ENCODE measurements around the gene TFG.

Gene TFG

GRCh38 chr3:100748220-100748619, 38.9 kb downstream of the TFG start:
- no peak for TF ChIP-seq CTCF (IDR thresholded peaks at IDR 0.05; ENCODE audit: insufficient read depth, low read depth, low read length, missing control alignments)
- H3K4me3 ChIP-seq (ENCODE audit: low read length): no peak overlapping the region
- no peak for DNase-seq (ENCODE audit: low read depth)

- TF ChIP-seq CTCF (IDR thresholded peaks at IDR 0.05; ENCODE audit: insufficient read depth, low read depth, low read length, missing control alignments): no peak
- no peak overlapping the region for H3K4me3 ChIP-seq (ENCODE audit: low read length)
- no peak for DNase-seq (ENCODE audit: low read depth)
These were observed 39.7 kb downstream of the TFG start for GRCh38 chr3:100748967-100749366.

DNA sequence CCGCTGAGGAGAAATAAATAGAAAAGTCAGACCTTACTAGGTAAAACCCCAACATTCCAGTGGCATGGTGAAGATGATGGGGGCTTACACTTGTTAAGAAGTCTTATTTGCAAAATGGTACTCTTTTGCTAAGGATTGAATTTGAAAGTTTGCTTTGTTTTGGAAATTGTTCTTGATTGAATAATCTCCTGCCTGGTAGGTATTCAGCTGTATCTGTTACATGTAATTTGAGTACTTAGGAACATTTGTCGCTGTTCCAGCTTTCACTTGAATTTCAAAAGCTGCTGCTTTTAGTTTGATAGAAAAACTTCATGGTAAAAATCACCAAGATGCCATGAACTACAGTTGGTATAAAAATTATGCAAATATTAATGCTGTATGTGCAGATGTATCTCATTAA, 44.6 kb downstream of the TFG start:
- no peak overlapping the region for H3K4me3 ChIP-seq (ENCODE audit: low read length)
- TF ChIP-seq CTCF (IDR thresholded peaks at IDR 0.05; ENCODE audit: insufficient read depth, low read depth, low read length, missing control alignments): no peak
- DNase-seq (ENCODE audit: low read depth): no peak

- DNase-seq (ENCODE audit: low read depth): no peak
- TF ChIP-seq CTCF (IDR thresholded peaks at IDR 0.05; ENCODE audit: insufficient read depth, low read depth, low read length, missing control alignments): no peak
- H3K4me3 ChIP-seq (ENCODE audit: low read length): no peak overlapping the region
These were observed 45.5 kb downstream of the TFG start for GRCh38 chr3:100754563-100755334.

GRCh38 chr3:100756441-100756840, 47.1 kb downstream of the TFG start:
- no peak for TF ChIP-seq CTCF (IDR thresholded peaks at IDR 0.05; ENCODE audit: insufficient read depth, low read depth, low read length, missing control alignments)
- no peak for DNase-seq (ENCODE audit: low read depth)
- H3K4me3 ChIP-seq (ENCODE audit: low read length): no peak overlapping the region

DNA sequence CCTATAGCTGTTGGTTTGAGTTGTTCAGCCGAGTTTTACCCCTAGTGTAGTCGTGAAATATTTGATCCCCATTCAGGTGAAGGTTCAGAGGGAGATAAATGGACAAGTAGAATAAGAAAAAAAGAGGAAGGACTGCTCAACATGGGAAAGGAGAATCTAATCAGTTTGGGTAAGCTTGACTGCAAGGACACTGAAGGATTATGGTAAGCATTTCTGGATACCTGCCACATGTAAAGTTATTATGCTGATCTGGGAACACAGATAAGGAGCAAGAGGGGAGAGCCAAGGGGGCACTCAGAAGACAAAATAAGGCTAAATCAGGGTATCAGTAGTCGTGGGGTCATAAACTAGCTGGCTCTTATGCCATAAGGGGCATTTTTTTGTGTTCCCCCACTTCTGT, 49.9 kb downstream of the TFG start:
- TF ChIP-seq CTCF (IDR thresholded peaks at IDR 0.05; ENCODE audit: insufficient read depth, low read depth, low read length, missing control alignments): no peak
- no peak overlapping the region for H3K4me3 ChIP-seq (ENCODE audit: low read length)
- DNase-seq (ENCODE audit: low read depth): no peak

DNA sequence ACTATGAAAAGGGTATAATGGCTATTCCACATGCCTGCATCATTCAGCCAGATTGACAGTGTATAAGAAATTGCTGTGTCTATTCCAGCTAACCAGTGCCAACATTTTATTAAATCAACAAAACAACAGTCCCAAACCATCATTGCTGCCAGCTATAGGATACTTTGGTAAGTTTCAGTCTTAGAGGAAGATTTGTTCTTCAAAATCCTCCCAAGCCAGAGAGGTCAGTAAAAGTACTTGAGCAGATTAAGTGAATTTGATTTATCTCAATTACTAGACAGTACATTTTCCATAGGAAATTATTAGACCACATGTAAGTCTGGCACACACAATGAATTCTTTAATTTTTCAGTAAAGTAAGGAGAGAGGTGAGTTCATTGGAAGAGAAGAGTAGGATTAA, 50.7 kb downstream of the TFG start:
- no peak for TF ChIP-seq CTCF (IDR thresholded peaks at IDR 0.05; ENCODE audit: insufficient read depth, low read depth, low read length, missing control alignments)
- no peak overlapping the region for H3K4me3 ChIP-seq (ENCODE audit: low read length)
- no peak for DNase-seq (ENCODE audit: low read depth)

All from epithelial cell of esophagus (primary cell).